ENCODE data around the gene DEGS1. TPM values are rescaled to one million over a fixed set of nuclear protein-coding genes. Genes with fewer than 3 reads are reported as not detected.
A peak's percentile ranks its signal among the peaks of the same experiment; 100 is the strongest.

The DEGS1 gene
- total and polyA plus RNA-seq, 10 of the 15 experiments (the other 5 are each of a cell fraction or from before 2014, with no cell fraction given), result 16.5 to 133 (median 46.0) TPM

DNA sequence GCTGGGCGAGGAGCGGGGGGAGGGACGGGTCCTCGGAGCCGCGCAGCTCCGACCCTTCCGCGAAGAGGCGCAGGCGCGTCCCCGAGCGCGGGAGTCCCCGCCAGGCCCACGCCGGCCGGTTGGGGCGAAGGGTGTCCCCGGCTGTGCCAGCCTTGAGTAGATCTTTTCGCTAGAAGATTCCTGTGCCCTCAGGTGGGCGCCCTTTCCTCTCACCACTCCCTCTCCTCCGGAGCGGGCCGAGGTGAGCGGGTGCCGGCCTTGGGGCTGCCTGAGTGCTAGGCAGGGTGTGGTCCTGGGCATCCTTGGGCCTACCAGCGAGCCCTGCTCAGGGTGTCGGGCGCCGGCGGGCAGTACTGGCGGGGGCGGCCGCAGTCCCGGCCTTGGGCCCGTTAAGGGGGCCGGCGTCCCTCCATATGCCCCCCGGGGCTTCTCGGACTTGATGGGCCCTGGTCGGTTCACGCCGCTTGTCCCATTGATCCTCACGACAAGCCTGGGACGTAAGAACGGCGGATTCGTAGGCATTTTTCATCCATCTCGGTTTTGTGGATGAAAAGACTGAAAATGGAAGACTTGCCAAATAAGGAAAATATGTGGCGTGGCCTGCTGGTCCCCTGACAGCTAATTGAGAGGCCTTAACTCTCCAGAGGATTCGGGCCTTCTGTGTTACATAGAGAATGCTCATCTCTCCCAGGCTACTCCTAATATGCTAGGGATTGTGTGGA, 712 bp downstream of the DEGS1 start:
- RAD21 ChIA-PET (ENCODE audit: unreplicated experiment), result interaction anchor here (0.8 to 1.9 kb wide), 9 partner anchors 9 to 150 kb away, joined by 3 to 6 read pairs (median 4); no protein-coding TSS in a partner anchor
- CTCF ChIA-PET, result interaction anchor here (0.7 to 2.5 kb wide), 5 partner anchors 12 to 92 kb away, joined by 3 to 5 read pairs (median 3); no protein-coding TSS in a partner anchor
- no peak for DNase-seq (ENCODE audit: low read depth, low spot score)
- H3K27me3 ChIP-seq (replicated peaks in 1 of 2; ENCODE audit: control insufficient read depth in 2 of 2, insufficient read depth in 2 of 2, low read length in 1 of 2), result no peaks in the 10 kb centered on the region
- BruUV-seq (replicated peaks), result no TSS peak
- FAIRE-seq, result no peak
- H3K4me2 ChIP-seq (ENCODE audit: control insufficient read depth, insufficient read depth), result peak overlapping the region; percentile 85
- POLR2A ChIA-PET, result interaction anchor here (0.7 to 2.5 kb wide), 6 partner anchors 15 to 467 kb away, joined by 3 to 16 read pairs (median 3); partner anchors contain the start of gene FBXO28
- no peaks in the 10 kb centered on the region for H3K36me3 ChIP-seq (ENCODE audit: control insufficient read depth in 2 of 2, insufficient read depth in 2 of 2, low read length in 1 of 2)
- peak; percentile 63 for ATAC-seq
- H3K9ac ChIP-seq (ENCODE audit: control insufficient read depth, insufficient read depth, low read length), result peak overlapping the region; percentile 89
- peak overlapping the region; percentile 90 for H3K4me3 ChIP-seq
- intact Hi-C loops (cut with micrococcal nuclease; ENCODE audit: unreplicated experiment) (loop anchor here (2.0 to 5.0 kb wide), 3 partner anchors 67 to 336 kb away; partner anchors contain the start of genes NVL and TP53BP2), in situ Hi-C loops (cut with MboI) (no loop called here)
- H3K79me2 ChIP-seq (ENCODE audit: control insufficient read depth, insufficient read depth, low read length), result peaks cover 51% of the 10 kb centered on the region
- WGBS (ENCODE audit: insufficient coverage, insufficient replicate concordance, low lambda C conversion rate, missing lambda C conversion rate), result under 1% methylated on average over 36 of the region's 53 CpGs
- H3K4me1 ChIP-seq (ENCODE audit: control insufficient read depth, insufficient read depth, low read length), result peaks cover 16% of the 10 kb centered on the region; the same call in 1 of the 2 replicates
- no peaks in the 10 kb centered on the region for H3K9me3 ChIP-seq (replicated peaks; ENCODE audit: control insufficient read depth, insufficient read depth, low read length)
- H3K27ac ChIP-seq (ENCODE audit: control insufficient read depth, insufficient read depth), result peak overlapping the region; percentile 91
- SMC1A ChIA-PET (ENCODE audit: uncharacterized antibody, unreplicated experiment), result interaction anchor here (1.2 to 2.9 kb wide), 6 partner anchors 9 to 248 kb away, joined by 4 to 14 read pairs (median 4); no protein-coding TSS in a partner anchor
- H2AFZ ChIP-seq (ENCODE audit: control insufficient read depth, low read depth, low read length), result peak overlapping the region; percentile 66
- H4K20me1 ChIP-seq (ENCODE audit: control insufficient read depth, insufficient read depth), result no peaks in the 10 kb centered on the region; the same call in 1 of the 2 replicates
- TF ChIP-seq SP1 (IDR thresholded peaks at IDR 0.05; ENCODE audit: low read depth, low read length) (peak; percentile 4), LARP7 (IDR thresholded peaks at IDR 0.05) (peak; percentile 26; the same call in 1 of the 2 replicates), JUNB (IDR thresholded peaks at IDR 0.05) (no peak), BMI1 (IDR thresholded peaks at IDR 0.05; ENCODE audit: borderline replicate concordance) (no peak), ZNF274 (IDR thresholded peaks at IDR 0.05; ENCODE audit: insufficient read depth, insufficient read length) (no peak), IKZF1 (conservative IDR thresholded peaks at IDR 0.05) (peak; percentile 40; the same call in 1 of the 2 replicates), TCF3 (IDR thresholded peaks at IDR 0.05; ENCODE audit: borderline replicate concordance, insufficient read depth, low read depth, low read length) (0 out of 2 replicates have a peak, but pooled peaks have one; percentile 4), BHLHE40 (IDR thresholded peaks at IDR 0.05; ENCODE audit: borderline replicate concordance in 1 of 2, low read depth in 2 of 2, low read length in 1 of 2) (0 out of 4 replicates have a peak, but pooled peaks of 1 of the 2 experiments have one; percentile 2), NFYB (IDR thresholded peaks at IDR 0.05; ENCODE audit: insufficient read depth, low read depth, low read length) (no peak), RCOR1 (conservative IDR thresholded peaks at IDR 0.05; ENCODE audit: low read depth, low read length) (0 out of 2 replicates have a peak, but pooled peaks have one; percentile 23), NRF1 (conservative IDR thresholded peaks at IDR 0.05; ENCODE audit: low read depth, low read length) (peak; percentile 21; the same call in 1 of the 2 replicates), SMAD5 (IDR thresholded peaks at IDR 0.05; ENCODE audit: low read depth) (no peak)
- TF ChIP-seq, protein P1, sequence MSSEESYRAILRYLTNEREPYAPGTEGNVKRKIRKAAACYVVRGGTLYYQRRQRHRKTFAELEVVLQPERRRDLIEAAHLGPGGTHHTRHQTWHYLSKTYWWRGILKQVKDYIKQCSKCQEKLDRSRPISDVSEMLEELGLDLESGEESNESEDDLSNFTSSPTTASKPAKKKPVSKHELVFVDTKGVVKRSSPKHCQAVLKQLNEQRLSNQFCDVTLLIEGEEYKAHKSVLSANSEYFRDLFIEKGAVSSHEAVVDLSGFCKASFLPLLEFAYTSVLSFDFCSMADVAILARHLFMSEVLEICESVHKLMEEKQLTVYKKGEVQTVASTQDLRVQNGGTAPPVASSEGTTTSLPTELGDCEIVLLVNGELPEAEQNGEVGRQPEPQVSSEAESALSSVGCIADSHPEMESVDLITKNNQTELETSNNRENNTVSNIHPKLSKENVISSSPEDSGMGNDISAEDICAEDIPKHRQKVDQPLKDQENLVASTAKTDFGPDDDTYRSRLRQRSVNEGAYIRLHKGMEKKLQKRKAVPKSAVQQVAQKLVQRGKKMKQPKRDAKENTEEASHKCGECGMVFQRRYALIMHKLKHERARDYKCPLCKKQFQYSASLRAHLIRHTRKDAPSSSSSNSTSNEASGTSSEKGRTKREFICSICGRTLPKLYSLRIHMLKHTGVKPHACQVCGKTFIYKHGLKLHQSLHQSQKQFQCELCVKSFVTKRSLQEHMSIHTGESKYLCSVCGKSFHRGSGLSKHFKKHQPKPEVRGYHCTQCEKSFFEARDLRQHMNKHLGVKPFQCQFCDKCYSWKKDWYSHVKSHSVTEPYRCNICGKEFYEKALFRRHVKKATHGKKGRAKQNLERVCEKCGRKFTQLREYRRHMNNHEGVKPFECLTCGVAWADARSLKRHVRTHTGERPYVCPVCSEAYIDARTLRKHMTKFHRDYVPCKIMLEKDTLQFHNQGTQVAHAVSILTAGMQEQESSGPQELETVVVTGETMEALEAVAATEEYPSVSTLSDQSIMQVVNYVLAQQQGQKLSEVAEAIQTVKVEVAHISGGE (CRISPR knock-in tag; IDR thresholded peaks at IDR 0.05), result no peak
- TF ChIP-seq, protein P2, sequence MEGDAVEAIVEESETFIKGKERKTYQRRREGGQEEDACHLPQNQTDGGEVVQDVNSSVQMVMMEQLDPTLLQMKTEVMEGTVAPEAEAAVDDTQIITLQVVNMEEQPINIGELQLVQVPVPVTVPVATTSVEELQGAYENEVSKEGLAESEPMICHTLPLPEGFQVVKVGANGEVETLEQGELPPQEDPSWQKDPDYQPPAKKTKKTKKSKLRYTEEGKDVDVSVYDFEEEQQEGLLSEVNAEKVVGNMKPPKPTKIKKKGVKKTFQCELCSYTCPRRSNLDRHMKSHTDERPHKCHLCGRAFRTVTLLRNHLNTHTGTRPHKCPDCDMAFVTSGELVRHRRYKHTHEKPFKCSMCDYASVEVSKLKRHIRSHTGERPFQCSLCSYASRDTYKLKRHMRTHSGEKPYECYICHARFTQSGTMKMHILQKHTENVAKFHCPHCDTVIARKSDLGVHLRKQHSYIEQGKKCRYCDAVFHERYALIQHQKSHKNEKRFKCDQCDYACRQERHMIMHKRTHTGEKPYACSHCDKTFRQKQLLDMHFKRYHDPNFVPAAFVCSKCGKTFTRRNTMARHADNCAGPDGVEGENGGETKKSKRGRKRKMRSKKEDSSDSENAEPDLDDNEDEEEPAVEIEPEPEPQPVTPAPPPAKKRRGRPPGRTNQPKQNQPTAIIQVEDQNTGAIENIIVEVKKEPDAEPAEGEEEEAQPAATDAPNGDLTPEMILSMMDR (IDR thresholded peaks at IDR 0.05 in 2 of 3, conservative IDR thresholded peaks at IDR 0.05 in 1 of 3; ENCODE audit: control insufficient read depth in 2 of 3, extremely low read depth in 1 of 3, insufficient read depth in 1 of 3, low read depth in 3 of 3, low read length in 3 of 3), result peak in 2 of 3 experiments; percentile 6 to 16; a peak in 1 of 6 replicates
- TF ChIP-seq, protein P3, sequence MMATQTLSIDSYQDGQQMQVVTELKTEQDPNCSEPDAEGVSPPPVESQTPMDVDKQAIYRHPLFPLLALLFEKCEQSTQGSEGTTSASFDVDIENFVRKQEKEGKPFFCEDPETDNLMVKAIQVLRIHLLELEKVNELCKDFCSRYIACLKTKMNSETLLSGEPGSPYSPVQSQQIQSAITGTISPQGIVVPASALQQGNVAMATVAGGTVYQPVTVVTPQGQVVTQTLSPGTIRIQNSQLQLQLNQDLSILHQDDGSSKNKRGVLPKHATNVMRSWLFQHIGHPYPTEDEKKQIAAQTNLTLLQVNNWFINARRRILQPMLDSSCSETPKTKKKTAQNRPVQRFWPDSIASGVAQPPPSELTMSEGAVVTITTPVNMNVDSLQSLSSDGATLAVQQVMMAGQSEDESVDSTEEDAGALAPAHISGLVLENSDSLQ (IDR thresholded peaks at IDR 0.05), result 0 out of 2 replicates have a peak, but pooled peaks have one; percentile 13
